Hypothalamus (tissue), 51 donors: ENCODE measurements around the gene UBE2J2.
"Not testable (repeated sequence)": the region's sequence is repeated elsewhere in the genome, so short reads cannot be mapped to it uniquely, and the experiment has no call there.

Experiments used
- DNase-seq, 51 donors: peaks; one replicate each; lab custom pipeline; 2025; lab: John Stamatoyannopoulos, UW

The UBE2J2 gene

GRCh38 chr1:1273512-1274298 is at the start of gene UBE2J2:
UBE2J2 (minus strand) TSS chr1:1273854; CDS start chr1:1267992, 5,862 bp downstream.
- peak; percentile 53 to 97 (median 91) for DNase-seq

GRCh38 chr1:1322952-1323351 is 49.3 kb upstream of the UBE2J2 start:
- DNase-seq, result no peak

- DNase-seq, result no peak
Measured at GRCh38 chr1:1322418-1322817, 48.8 kb upstream of the UBE2J2 start.

- DNase-seq, result no peak
Measured at GRCh38 chr1:1321477-1321876, 47.8 kb upstream of the UBE2J2 start.

GRCh38 chr1:1320666-1321448 is 47.2 kb upstream of the UBE2J2 start:
- DNase-seq, result no peak

- DNase-seq, result no peak
Measured at GRCh38 chr1:1319646-1319941, 45.9 kb upstream of the UBE2J2 start.

GRCh38 chr1:1318777-1319645 is 45.4 kb upstream of the UBE2J2 start:
- DNase-seq, result no peak

GRCh38 chr1:1318131-1318652 is 44.5 kb upstream of the UBE2J2 start:
- peak in 8 of 51 donors; percentile 17 to 61 (median 32) for DNase-seq

GRCh38 chr1:1317420-1317819 is 43.8 kb upstream of the UBE2J2 start:
- no peak for DNase-seq

- not testable (repeated sequence) for DNase-seq
Measured at GRCh38 chr1:1316199-1316598, 42.5 kb upstream of the UBE2J2 start.

GRCh38 chr1:1315435-1315954 is 41.8 kb upstream of the UBE2J2 start:
- DNase-seq, result no peak

GRCh38 chr1:1314678-1315335 is 41.2 kb upstream of the UBE2J2 start:
- no peak for DNase-seq

GRCh38 chr1:1314237-1314586 is 40.6 kb upstream of the UBE2J2 start:
- DNase-seq, result no peak

- no peak for DNase-seq
Measured at GRCh38 chr1:1313500-1314236, 40.0 kb upstream of the UBE2J2 start.

- no peak for DNase-seq
Measured at GRCh38 chr1:1312450-1313314, 39.0 kb upstream of the UBE2J2 start.

GRCh38 chr1:1311107-1312104 is 37.8 kb upstream of the UBE2J2 start:
- no peak for DNase-seq

- DNase-seq, result no peak
Measured at GRCh38 chr1:1310476-1311053, 36.9 kb upstream of the UBE2J2 start.
